ENCODE results near the gene NT5DC1.
A peak's percentile ranks its signal among the peaks of the same experiment; 100 is the strongest.

Gene NT5DC1

GRCh38 chr6:116248577-116248976, 147.9 kb downstream of the NT5DC1 start:
- no peak for DNase-seq

GRCh38 chr6:116251568-116252384, 151.1 kb downstream of the NT5DC1 start:
- no peak for DNase-seq

GRCh38 chr6:116253188-116253504, 152.5 kb downstream of the NT5DC1 start:
- no peak for DNase-seq

GRCh38 chr6:116253505-116254296, 153.0 kb downstream of the NT5DC1 start, which contains the start of gene TSPYL4:
TSS of gene TSPYL4 (minus strand) at chr6:116254075. CDS start at chr6:116254008, 67 bp downstream.
- DNase-seq = peak; percentile 92

- DNase-seq = no peak
Measured at GRCh38 chr6:116254297-116255056, 153.8 kb downstream of the NT5DC1 start.

- DNase-seq = no peak
Measured at GRCh38 chr6:116255246-116255800, 154.7 kb downstream of the NT5DC1 start.

- DNase-seq = no peak
Measured at GRCh38 chr6:116256694-116257093, 156.0 kb downstream of the NT5DC1 start.

GRCh38 chr6:116258520-116258919, 157.9 kb downstream of the NT5DC1 start:
- no peak for DNase-seq

GRCh38 chr6:116263353-116263752, 162.7 kb downstream of the NT5DC1 start:
- no peak for DNase-seq

GRCh38 chr6:116265041-116265829, 164.6 kb downstream of the NT5DC1 start:
- DNase-seq = no peak

GRCh38 chr6:116266803-116267202, 166.2 kb downstream of the NT5DC1 start:
- DNase-seq = no peak

GRCh38 chr6:116267836-116268588, 167.4 kb downstream of the NT5DC1 start:
- no peak for DNase-seq

GRCh38 chr6:116268589-116269293, 168.1 kb downstream of the NT5DC1 start:
- DNase-seq = no peak

- no peak for DNase-seq
Measured at GRCh38 chr6:116271149-116271708, 170.6 kb downstream of the NT5DC1 start.

- no peak for DNase-seq
Measured at GRCh38 chr6:116277124-116277523, 176.5 kb downstream of the NT5DC1 start.

- DNase-seq = no peak
Measured at GRCh38 chr6:116278481-116278829, 177.8 kb downstream of the NT5DC1 start.

GRCh38 chr6:116278854-116279231, 178.2 kb downstream of the NT5DC1 start:
- DNase-seq = no peak

GRCh38 chr6:116279232-116280160, 178.8 kb downstream of the NT5DC1 start, which contains the start of gene TSPYL1:
TSS of gene TSPYL1 (minus strand) at chr6:116279930. CDS start at chr6:116279830, 100 bp downstream.
- DNase-seq = peak; percentile 95

All from CD4-positive, alpha-beta T cell treated with Interleukin-6 for 4 hours (primary cell).